GM11168 (cell line): ENCODE data around the gene ANP32A.

Experiments used
- in situ Hi-C: fragments of 300-500 bp; cut with MboI; formaldehyde crosslinking; loops from one replicate; pipeline ENCODE4 v1.12.0; 2022; ENCODE audit warnings: low sequenced_read_pairs; ENCODE audit not compliant: unreplicated experiment

ANP32A gene

GRCh38 chr15:68821190-68821840, 620 bp upstream of the ANP32A start:
- in situ Hi-C loops = no loop called here

- in situ Hi-C loops = no loop called here
Observed at GRCh38 chr15:68819495-68820294, 1.0 kb downstream of the ANP32A start.

- in situ Hi-C loops = no loop called here
Observed at GRCh38 chr15:68818769-68819494, 1.8 kb downstream of the ANP32A start.

GRCh38 chr15:68818066-68818768, 2.5 kb downstream of the ANP32A start:
- in situ Hi-C loops = no loop called here

GRCh38 chr15:68817304-68818065, 3.2 kb downstream of the ANP32A start:
- in situ Hi-C loops = no loop called here

GRCh38 chr15:68816795-68817303, 3.8 kb downstream of the ANP32A start:
- in situ Hi-C loops = no loop called here

- in situ Hi-C loops = no loop called here
Observed at GRCh38 chr15:68816158-68816557, 4.5 kb downstream of the ANP32A start.

- in situ Hi-C loops = no loop called here
Observed at GRCh38 chr15:68815598-68815997, 5.1 kb downstream of the ANP32A start.

- in situ Hi-C loops = no loop called here
Observed at GRCh38 chr15:68814596-68814995, 6.1 kb downstream of the ANP32A start.

GRCh38 chr15:68812597-68813431, 7.9 kb downstream of the ANP32A start:
- in situ Hi-C loops = no loop called here

- in situ Hi-C loops = no loop called here
Observed at GRCh38 chr15:68812069-68812468, 8.6 kb downstream of the ANP32A start.

- in situ Hi-C loops = no loop called here
Observed at GRCh38 chr15:68809517-68809916, 11.2 kb downstream of the ANP32A start.

- in situ Hi-C loops = no loop called here
Observed at GRCh38 chr15:68808770-68809169, 11.9 kb downstream of the ANP32A start.

- in situ Hi-C loops = no loop called here
Observed at GRCh38 chr15:68808091-68808490, 12.6 kb downstream of the ANP32A start.

- in situ Hi-C loops = no loop called here
Observed at GRCh38 chr15:68807249-68807648, 13.4 kb downstream of the ANP32A start.

GRCh38 chr15:68806220-68807060, 14.3 kb downstream of the ANP32A start:
- in situ Hi-C loops = no loop called here

GRCh38 chr15:68802373-68802772, 18.3 kb downstream of the ANP32A start:
- in situ Hi-C loops = no loop called here

- in situ Hi-C loops = no loop called here
Observed at GRCh38 chr15:68801572-68802148, 19.0 kb downstream of the ANP32A start.
